Measurements from ENCODE around the gene MBD2.
"Not testable (repeated sequence)": the region's sequence is repeated elsewhere in the genome, so short reads cannot be mapped to it uniquely, and the experiment has no call there.

Gene MBD2

DNA sequence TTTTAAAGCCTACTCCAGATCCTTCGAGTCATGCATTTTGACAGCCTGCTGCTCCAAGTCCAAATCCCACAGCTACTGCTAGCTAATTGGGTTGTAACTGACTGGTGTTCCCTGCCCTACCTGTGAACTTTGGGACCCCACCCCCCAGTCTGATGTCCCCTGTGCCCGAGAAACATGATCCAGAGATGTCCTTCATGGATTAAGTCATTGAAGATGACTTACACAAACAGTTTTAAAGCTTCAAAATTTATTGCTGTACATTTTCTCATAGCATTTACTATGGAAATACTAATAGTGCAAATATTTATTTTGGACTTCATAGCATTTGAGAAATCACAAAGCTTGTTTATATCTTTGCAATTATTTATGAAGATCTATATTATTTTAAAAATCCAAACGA lies 73.1 kb downstream of the MBD2 start:
- no peak for DNase-seq (ENCODE audit: low read depth in 2 of 2)

DNA sequence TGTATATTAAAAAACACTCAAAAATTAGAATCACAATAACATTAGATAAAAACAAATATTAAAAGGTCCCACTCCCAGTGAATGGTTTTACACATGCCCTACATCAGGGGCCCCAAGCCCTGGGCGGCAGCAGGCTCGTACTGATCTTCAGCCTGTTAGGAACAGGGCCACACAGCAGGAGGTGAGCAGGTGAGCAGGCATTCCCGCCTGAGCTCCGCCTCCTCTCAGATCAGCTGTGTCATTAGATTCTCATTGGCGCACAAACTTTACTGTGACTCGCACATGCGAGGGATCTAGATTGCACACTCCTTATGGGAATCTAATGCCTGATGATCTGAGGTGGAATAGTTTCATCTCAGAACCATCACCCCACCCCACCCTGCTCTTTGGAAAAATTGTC lies 74.2 kb downstream of the MBD2 start:
- DNase-seq (ENCODE audit: low read depth in 2 of 2) = no peak

DNA sequence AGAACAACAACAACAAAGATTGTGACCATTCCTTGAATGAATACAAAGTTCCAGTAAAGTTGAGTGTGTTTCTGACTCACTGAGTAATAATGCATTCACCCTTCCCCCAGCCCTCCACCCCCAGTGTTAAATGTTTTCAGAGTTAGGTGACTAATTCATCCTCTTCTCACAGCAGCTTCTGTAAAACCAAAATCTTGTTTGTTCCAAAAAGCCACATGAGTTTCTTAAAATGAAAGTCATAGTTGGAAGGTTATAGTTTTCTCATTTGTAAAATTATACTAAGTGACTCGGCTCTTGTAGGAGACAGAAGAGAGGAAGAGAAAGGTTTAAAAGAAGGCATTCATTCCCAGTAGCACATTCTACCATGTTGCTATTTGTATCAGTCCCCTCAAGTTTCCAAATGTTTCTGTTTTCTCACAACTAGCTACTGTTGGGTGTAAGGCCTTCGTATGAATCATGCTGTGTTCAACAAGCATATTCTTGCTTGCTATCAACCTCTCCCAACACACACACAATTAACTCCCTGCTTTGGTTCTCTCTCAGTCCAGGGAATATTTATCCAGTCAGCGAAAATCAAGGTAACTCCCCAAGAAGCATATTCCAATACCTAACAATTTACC lies 75.3 kb downstream of the MBD2 start:
- DNase-seq (ENCODE audit: low read depth in 2 of 2) = peak; percentile 89 to 91

- DNase-seq (ENCODE audit: low read depth in 2 of 2) = no peak
These were observed 75.8 kb downstream of the MBD2 start for GRCh38 chr18:54148678-54149077.

DNA sequence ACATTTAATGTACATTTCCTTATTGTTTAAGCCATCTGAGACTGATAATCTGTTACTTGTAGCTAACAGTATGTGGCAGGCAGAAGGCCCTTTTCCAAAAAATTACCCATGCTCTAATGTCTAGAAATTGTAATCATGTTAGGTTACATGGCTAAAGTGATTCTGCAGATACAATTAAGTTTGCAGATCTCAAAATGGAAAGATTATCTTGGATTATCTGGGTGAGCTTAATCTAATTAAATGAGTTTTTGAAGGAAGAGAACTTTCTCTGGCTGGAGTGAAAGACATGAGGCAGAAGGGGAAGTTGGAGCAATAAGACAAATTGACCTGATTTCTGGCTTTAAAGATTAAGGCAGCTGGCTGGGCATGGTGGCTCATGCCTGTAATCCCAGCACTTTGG lies 76.3 kb downstream of the MBD2 start:
- no peak for DNase-seq (ENCODE audit: low read depth in 2 of 2)

GRCh38 chr18:54147439-54147838 lies 77.0 kb downstream of the MBD2 start:
- no peak for DNase-seq (ENCODE audit: low read depth in 2 of 2)

GRCh38 chr18:54141041-54141608 lies 83.3 kb downstream of the MBD2 start:
- DNase-seq (ENCODE audit: low read depth in 2 of 2) = no peak

DNA sequence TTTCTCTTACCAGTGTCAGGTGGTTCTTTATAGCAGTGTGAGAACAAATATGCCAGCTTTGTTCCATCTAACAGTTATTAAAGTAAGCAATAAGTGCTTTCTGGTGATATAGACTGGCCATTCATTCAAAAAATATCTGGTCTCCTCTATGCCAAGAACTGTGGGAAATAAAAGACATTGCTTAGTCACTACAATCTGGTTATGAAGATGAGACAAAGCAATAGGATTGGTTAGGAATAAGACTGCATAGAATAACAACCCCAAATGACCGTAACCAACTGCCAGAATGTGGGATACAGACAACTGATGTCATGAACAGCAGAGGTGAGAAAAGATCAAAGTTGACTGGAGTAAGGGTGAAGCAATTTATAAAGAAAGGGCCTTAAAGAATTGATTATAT lies 83.8 kb downstream of the MBD2 start:
- DNase-seq (ENCODE audit: low read depth in 2 of 2) = no peak

DNA sequence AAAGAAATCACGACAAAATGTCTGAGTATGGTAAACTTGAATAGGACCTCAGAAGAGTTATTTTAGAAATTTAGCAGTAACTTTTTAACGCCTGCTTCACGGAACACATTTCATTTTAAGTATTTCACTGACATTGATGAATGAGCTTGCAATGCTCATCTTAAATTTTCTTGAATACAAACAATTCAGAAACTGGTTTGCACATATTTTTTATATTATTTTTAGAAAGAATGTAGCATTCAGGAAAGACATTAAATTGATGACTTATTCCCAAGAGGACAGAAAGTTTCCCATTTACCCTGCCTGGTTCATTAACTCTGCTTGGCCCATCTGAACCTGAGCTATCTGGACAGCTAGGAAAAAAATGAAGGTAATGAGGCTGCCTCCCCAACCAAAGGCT lies 89.3 kb downstream of the MBD2 start:
- no peak for DNase-seq (ENCODE audit: low read depth in 2 of 2)

DNA sequence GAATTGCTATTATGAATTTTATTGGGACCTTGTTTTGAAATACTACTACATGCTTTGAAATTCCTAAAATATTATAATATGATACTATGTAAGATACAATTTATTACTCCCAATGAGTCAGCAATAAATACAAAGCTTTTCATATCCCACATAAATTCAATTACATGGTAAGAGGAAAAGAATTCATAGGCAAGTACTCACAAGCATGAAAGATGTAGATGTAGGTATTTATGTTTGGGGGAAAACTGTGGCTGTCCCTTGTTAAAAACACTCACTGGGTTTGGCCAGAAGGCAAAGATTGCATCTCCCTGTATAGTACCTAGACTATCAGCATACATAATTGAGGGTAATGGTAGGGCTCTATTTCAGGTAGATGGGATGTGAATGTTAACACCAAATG lies 90.4 kb downstream of the MBD2 start:
- no peak for DNase-seq (ENCODE audit: low read depth in 2 of 2)

DNA sequence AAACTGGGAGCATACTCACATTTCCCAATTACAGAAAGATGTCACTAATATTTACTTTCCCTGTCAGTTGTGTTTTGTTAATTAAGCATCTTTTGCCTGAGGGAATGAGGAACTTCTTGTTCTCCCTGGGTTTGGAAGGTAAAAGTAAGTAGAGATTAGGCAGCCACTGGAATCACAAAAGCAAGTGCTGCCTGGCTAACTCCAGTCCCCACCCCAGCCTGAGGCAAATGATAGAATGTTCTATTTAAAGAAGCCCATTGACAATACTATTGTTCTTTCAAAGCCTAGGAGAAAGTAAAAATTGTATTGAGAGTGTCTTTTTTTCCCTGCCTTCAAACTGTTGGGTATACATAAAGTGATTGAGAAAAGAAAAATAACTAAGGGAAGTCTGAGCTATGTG lies 93.8 kb downstream of the MBD2 start:
- no peak for DNase-seq (ENCODE audit: low read depth in 2 of 2)

DNA sequence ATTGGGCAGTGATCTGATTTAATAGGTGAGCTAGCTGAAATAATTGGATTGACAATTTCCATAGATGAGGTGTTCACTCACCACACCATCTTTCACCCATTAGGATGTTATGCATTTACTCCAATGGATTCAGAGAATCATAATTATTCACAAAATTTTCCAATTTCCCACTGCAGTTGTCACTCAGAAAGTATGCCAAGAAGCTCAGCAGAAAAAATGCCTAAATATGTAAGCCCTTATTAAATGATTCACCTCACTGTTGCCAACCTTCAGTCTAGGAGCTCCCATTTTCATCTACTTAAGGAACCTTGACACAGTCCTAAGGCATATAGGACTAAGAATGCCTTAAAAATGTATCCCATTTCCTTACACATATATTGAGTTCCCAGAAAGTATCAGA lies 94.3 kb downstream of the MBD2 start:
- no peak for DNase-seq (ENCODE audit: low read depth in 2 of 2)

DNA sequence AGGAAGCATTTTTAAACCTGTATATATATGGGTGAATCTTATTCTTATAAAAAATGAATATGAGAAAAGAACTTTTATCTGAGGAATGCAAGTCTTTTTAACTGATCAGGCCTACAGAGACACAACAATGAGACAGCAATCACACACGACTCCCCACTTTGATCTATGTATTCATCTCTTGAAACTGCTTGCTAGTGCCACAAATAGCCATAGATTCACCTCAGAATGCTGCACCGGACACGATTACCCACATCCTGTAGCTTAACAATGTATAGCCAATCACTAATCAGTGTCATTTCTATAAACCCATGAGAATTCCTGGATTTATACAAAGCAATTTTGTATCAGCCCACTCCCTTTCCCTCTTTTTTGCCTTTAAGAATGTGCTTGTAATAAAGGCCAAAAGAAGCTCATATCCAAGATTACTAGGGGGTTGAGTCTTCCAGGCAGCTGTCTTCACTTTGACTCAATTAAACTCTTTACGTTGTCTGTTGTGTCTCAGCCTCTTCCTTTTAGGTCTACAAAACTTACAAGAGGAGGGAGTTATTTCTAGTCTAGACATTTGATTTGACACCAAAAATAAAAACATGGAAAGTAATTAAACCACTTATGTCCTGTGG lies 94.9 kb downstream of the MBD2 start:
- DNase-seq (ENCODE audit: low read depth in 2 of 2) = peak in 1 of 2 experiments; percentile 46

DNA sequence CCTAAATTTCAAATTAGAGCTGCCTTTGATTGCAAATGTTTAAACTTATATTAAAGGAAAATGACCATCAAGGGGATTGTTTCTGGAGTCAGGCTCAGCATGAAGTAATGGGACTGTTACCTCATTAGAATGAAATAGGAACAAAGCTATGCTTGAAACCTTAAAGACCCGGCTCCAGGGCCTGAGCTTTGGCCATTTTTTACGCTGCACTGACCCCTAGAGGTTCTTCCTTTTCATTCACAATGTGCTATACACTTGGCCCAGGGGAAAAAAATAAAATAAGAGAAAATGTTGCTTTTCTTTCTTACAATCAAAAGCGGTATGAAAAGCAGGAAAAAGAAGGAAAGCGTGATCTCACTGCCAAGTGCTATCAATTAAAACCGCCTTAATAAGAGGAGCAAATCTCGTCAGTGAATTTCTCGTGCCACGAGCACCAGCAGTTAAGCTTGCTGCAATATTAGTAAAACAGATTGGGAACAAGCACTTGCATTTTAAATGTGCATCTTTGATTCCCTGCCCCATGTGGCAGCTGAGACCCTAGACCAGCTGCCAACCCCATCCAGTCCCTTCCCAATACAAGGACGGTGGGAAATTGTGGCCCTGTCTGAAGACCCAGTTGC lies 96.6 kb downstream of the MBD2 start:
- no peak for DNase-seq (ENCODE audit: low read depth in 2 of 2)

DNA sequence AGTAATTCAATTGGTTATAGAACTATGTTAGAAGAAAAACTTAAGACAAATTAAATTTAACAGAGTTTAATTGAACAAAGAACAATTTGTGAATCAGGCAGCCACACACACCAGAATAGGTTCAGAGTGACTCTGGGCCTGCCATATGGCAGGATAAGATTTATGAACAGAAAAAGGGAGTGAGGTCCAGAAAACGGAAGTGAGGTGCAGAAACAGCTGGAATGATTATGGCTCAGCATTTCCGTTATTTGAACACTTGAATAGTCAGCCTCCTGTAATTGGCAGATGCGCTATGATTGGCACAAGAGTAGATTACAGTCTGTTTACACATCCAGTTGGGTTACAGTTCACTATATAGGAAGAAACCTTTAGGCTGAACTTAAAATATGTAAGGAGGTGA lies 99.0 kb downstream of the MBD2 start:
- DNase-seq (ENCODE audit: low read depth in 2 of 2) = no peak

DNA sequence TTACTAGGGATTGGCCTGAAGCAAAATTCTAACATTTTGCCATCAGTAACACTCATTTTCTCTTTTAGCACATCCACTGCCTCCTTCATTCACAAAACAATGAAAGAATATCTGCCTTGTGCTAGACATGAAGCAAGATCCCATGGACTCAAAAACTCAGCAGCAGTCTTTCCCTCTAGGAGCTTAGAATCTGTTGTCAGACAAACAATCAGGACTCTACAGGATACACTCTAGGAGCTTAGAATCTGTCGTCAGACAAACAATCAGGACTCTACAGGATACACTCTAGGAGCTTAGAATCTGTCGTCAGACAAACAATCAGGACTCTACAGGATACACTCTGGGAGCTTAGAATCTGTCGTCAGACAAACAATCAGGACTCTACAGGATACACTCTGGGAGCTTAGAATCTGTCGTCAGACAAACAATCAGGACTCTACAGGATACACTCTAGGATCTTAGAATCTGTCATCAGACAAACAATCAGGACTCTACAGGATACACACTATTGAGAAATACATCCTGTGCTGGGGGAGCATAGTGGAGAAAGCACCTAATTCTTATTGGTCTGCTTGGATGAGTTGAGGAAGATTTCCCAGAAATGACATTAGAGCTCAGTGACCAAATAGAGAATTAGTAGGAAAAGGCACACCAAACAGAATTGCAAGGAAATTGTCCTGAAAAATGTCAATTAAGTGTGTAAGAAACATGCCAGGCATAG lies 100.6 kb downstream of the MBD2 start:
- DNase-seq (ENCODE audit: low read depth in 2 of 2) = not testable (repeated sequence)

GRCh38 chr18:54119524-54120019 lies 104.9 kb downstream of the MBD2 start:
- DNase-seq (ENCODE audit: low read depth in 2 of 2) = no peak

DNA sequence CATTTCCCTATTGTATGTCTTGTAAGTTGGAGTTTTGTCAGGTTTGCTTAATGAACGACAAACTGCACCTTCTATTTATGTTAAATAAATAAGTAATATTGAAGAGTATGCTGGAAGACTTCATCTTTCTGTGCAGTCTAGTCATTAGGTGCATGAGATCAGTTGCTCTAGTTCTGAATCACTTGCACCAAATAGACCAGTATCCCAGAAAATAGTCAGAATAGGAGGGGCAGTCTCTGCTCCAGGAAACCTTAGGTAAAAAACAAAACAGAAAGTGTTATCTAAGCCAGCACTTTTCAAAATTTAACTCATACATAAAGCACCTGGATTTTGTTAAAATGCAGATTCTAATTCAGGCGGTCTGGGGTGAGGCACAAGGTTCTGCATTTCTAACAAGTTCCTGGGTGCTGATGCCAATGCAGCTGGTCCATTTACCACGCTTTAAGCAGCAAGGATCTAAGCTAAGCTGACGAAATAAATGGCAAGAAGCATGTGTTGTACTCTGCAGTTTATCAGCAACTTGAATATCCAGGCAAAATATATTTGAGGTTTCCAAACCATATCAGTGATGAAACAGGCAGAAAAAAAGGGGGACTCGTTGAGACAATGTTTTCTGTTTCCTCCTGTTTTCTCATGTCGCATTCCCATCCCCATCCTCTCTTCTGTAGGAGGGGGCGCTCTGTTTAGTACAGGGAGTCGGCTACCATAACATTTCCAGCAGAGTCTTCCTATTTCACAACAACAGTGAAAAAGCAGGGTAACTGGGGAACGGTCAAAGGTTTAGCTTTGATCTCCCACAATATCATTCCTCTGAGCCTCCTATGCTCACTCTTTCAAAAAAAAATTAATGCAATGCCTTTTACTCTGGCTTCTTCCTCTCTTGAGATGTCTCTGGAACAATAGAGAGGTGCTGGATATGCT lies 106.4 kb downstream of the MBD2 start:
- no peak for DNase-seq (ENCODE audit: low read depth in 2 of 2)

DNA sequence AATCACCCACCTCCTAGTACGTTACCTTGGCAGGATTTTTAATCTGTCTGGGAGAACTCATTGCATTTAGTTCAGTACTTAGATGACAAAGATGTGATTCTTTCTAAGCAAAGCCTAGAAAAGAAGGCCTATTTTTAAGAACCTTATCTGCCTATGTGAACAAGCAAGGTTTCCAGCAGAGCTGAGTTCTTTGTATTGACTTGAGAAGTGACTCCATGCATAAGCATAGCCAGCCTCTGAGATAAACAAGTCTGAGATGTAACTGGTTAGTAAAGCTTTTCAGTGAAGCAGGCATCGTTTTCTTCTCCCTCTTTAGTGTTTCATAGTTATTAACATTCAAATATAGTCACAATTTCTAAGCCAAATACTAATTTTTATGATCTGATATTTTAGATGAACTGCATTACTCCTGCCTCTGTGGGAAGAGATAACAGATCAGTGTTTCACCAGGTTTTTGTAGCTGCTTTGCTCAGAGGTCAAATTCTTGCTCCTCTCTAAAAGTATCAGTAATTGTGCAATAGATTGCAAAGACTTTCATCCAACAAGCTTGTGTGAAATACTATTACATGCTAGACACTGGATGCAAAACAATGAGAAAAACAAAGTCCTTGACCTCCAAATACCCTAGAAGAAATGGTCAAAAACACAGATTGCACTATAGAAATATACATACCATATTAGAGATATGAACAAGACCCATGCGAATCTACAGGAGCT lies 107.8 kb downstream of the MBD2 start:
- no peak for DNase-seq (ENCODE audit: low read depth in 2 of 2)

GRCh38 chr18:54112356-54112755 lies 112.1 kb downstream of the MBD2 start:
- DNase-seq (ENCODE audit: low read depth in 2 of 2) = peak; percentile 87 to 89

All from fibroblast of skin of left quadriceps (primary cell).